ENCODE results near the gene KANSL1L. TPM values are rescaled to one million over a fixed set of nuclear protein-coding genes. Genes with fewer than 3 reads are reported as not detected.

The KANSL1L gene
- total RNA-seq, 2 experiments from 2014 or later: 2.6 to 4.8 TPM

DNA sequence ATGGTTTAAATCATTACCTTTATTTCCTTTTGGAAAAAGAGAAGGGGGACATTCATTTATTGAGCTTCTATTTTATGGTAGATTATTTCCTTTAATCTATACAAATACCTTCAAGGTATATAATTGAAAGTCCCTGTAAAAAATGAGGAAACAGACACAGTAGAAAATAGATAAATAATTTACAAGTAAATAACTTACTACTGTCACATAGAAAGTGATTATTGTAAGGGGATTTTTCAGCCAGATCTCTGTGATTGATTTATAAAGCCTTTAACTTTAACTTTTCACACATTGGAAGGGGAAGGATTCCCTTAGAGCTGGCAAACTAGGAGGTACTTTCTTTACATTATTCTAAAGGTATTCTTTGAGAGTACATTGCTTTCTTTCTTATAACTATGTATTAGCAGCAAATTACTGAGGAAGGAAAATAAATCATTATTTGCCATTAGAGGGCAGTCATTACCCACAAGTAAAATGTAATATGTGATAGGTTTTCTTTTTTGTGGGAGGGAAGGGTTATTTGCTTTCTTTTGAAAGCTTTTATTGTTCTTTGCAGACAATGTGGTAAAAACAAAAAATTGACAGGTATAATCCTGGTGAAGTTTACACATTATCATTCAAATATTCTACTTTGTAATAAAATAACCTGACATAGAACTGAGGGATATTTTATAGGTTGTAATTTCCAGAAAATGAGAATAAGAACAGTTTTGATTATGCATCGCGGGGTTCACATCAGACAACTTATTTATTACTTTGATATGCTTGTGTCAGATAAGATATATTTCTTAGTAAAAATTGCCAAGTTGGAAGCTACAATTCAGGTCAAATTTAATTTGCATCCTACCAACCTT is 193.6 kb downstream of the KANSL1L start:
- no peak overlapping the region for H3K4me3 Mint-ChIP-seq
- H3K27me3 Mint-ChIP-seq (ENCODE audit: low read depth): peaks cover 8% of the 10 kb centered on the region
- ATAC-seq (no peak), DNase-seq (no peak)
- H3K27ac Mint-ChIP-seq: no peak overlapping the region
- H3K4me1 Mint-ChIP-seq (ENCODE audit: low read depth): no peaks in the 10 kb centered on the region
- POLR2A ChIA-PET: interaction anchor here (0.6 kb wide), 1 partner anchor 18 kb away, joined by 3 read pairs; no protein-coding TSS in a partner anchor
- CTCF ChIA-PET: interaction anchor here (0.7 to 3.2 kb wide), 9 partner anchors 8 to 221 kb away, joined by 3 to 16 read pairs (median 3); no protein-coding TSS in a partner anchor
- H3K36me3 Mint-ChIP-seq (ENCODE audit: low read depth): no peaks in the 10 kb centered on the region
- no peaks in the 10 kb centered on the region for H3K9me3 Mint-ChIP-seq (ENCODE audit: insufficient read depth)

DNA sequence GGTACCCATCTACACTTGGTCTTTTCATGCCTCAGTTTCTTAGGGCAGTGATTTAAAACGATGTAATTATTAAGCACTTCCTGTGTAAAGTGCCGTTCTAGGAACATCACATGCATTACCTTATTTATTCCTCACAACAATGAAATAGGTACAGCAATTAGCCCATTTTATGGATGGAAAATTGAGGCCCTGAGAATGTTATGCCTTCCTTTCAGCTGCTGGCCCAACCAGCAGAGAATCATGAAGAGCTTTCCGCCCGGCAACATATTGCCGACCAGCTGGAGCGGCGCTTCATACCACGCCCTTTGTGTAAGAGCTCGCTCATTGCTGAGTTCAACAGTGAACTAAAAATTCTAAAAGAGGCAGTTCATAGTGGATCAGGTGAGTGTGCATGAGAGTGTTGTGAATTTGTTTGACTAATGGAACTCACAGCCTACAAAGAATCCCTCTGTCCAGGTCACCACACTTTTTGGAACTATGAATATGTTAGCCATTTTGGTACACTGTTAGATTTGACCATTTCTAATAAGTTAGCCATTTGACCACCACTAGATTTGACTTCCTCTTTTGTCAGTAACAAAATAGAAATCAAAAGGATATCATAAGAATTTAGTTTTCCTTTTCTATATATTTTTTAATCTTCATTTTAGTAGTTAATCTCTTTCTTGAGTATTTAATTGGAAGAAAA is 194.4 kb downstream of the KANSL1L start:
- Mint-ChIP-seq H3K27me3 (ENCODE audit: low read depth) (peaks cover 7% of the 10 kb centered on the region), H3K27ac (no peak overlapping the region), H3K36me3 (ENCODE audit: low read depth) (no peaks in the 10 kb centered on the region), H3K9me3 (ENCODE audit: insufficient read depth) (no peaks in the 10 kb centered on the region), H3K4me1 (ENCODE audit: low read depth) (no peaks in the 10 kb centered on the region), H3K4me3 (no peak overlapping the region)
- ChIA-PET POLR2A (no interaction called here), CTCF (interaction anchor here (0.7 to 3.2 kb wide), 9 partner anchors 9 to 222 kb away, joined by 3 to 16 read pairs (median 3); no protein-coding TSS in a partner anchor)
- ATAC-seq: no peak
- no peak for DNase-seq

DNA sequence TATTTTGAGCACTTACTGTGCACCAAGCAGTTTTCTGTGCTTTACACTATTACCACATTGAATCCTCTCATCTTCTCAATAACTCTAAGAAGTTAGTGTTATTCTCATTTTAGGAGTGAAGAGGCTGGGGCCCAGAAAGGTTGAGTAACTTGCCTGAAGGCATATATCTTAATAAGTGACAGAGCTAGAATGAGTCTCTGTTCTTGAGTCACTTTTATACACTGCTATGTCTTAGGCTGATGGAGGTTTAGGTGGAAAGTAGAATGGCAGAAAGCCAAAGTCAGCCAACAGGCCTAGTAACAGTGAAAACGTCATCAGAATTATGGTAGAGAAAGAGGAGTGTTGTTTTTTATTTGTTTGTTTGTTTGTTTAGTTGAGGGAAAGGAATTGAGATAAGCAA is 196.6 kb downstream of the KANSL1L start:
- CTCF ChIA-PET: interaction anchor here (1.1 to 1.3 kb wide), 2 partner anchors 221 to 224 kb away, joined by 3 read pairs; no protein-coding TSS in a partner anchor
- Mint-ChIP-seq H3K9me3 (ENCODE audit: insufficient read depth) (no peaks in the 10 kb centered on the region), H3K4me1 (ENCODE audit: low read depth) (no peaks in the 10 kb centered on the region), H3K36me3 (ENCODE audit: low read depth) (no peaks in the 10 kb centered on the region), H3K27me3 (ENCODE audit: low read depth) (peaks cover 9% of the 10 kb centered on the region), H3K4me3 (no peak overlapping the region), H3K27ac (no peak overlapping the region)
- ATAC-seq: no peak
- no peak for DNase-seq
- POLR2A ChIA-PET: no interaction called here

DNA sequence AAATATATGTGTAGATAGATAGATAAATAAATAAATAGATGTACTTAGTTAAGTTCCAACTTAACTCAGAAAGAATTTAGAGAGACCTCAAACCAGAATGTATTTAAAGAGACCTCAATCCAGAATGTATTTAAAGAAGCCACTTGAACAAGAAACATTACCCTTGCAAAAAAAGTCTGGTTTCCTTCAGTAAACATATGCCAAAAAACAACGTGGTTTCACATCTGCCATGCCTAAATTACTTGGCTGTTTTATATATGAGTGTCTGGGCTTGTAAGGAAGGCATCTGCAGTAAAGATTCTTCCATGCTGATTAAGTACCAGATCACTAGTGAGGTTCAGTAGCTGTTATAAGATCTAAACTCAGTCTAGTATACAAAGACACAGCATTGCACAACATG is 197.9 kb downstream of the KANSL1L start:
- ATAC-seq: no peak
- Mint-ChIP-seq H3K4me1 (ENCODE audit: low read depth) (no peaks in the 10 kb centered on the region), H3K4me3 (no peak overlapping the region), H3K27me3 (ENCODE audit: low read depth) (peaks cover 9% of the 10 kb centered on the region), H3K27ac (no peak overlapping the region), H3K36me3 (ENCODE audit: low read depth) (no peaks in the 10 kb centered on the region), H3K9me3 (ENCODE audit: insufficient read depth) (no peaks in the 10 kb centered on the region)
- ChIA-PET CTCF (interaction anchor here (1.0 kb wide), 1 partner anchor 12 kb away, joined by 3 read pairs; no protein-coding TSS in a partner anchor), POLR2A (no interaction called here)
- DNase-seq: no peak

Other genes with a start within 250 kb of the KANSL1L start
- 10 to 100 TPM; 48.2 to 49.9 TPM for gene RPE, start 168.8 kb downstream of the KANSL1L start, total RNA-seq
- gene ACADL, start 54.0 kb upstream of the KANSL1L start, total RNA-seq: not detected
- not detected for gene MYL1, start 143.8 kb upstream of the KANSL1L start, total RNA-seq